A549 (cell line): ENCODE data around the gene PUS3.

Experiments used
- BHLHE40 ChIP-seq: IDR thresholded peaks from 2 replicates; pipeline ENCODE4 v1.6.1; 2012; ENCODE audit warnings: low read depth, low read length, inconsistent platforms
- CEBPB ChIP-seq, 2 experiments: fragments of >200 bp in 1 of 2; sonication (Bioruptor Twin) in 1 of 2; formaldehyde crosslinking in 1 of 2; IDR thresholded peaks; 2 replicates each; pipeline ENCODE4 v1.6.1; 2012 to 2016
- JUN ChIP-seq, 2 experiments: fragments of >200 bp; sonication (Bioruptor Twin); formaldehyde crosslinking; IDR thresholded peaks; 2 replicates in 1 of 2; 3 replicates in 1 of 2; pipeline ENCODE4 v1.6.1; 2016 to 2017
- JUNB ChIP-seq: fragments of >200 bp; sonication (Bioruptor Twin); formaldehyde crosslinking; IDR thresholded peaks from 2 replicates; pipeline ENCODE4 v1.6.1; 2016
- MAFK ChIP-seq: fragments of 450-650 bp; IDR thresholded peaks from 2 replicates; pipeline ENCODE4 v1.6.1; 2014; ENCODE audit not compliant: partially characterized antibody
- POLR2A ChIP-seq: IDR thresholded peaks from 2 replicates; pipeline ENCODE4 v1.6.1; 2012; ENCODE audit warnings: mild to moderate bottlenecking, low read length
- RAD21 ChIP-seq, 2 experiments: fragments of >200 bp in 1 of 2; sonication (Bioruptor Twin) in 1 of 2; formaldehyde crosslinking in 1 of 2; IDR thresholded peaks in 1 of 2; conservative IDR thresholded peaks in 1 of 2; 2 replicates in 1 of 2; 3 replicates in 1 of 2; pipeline ENCODE4 v1.6.1; 2012 to 2018; ENCODE audit warnings: inconsistent platforms in 1 of 2
- RCOR1 ChIP-seq: fragments of 150-350 bp; IDR thresholded peaks from 2 replicates; pipeline ENCODE4 v1.6.1; 2014; ENCODE audit warnings: antibody characterized with exemption, low read length, low read depth
- SREBF2 ChIP-seq: fragments of 450-650 bp; IDR thresholded peaks from 2 replicates; pipeline ENCODE4 v1.6.1; 2014; ENCODE audit warnings: mild to moderate bottlenecking, moderate library complexity
- TP53 ChIP-seq: fragments of 250-450 bp; sonication (Bioruptor Pico); IDR thresholded peaks from 2 replicates; pipeline ENCODE4 v1.5.0; 2021; ENCODE audit warnings: mild to moderate bottlenecking, moderate library complexity
- TF ChIP-seq, protein P1 (sequence below): fragments of 250-450 bp; sonication (Bioruptor Pico); IDR thresholded peaks from 2 replicates; pipeline ENCODE4 v1.5.0; 2021; ENCODE audit warnings: mild to moderate bottlenecking, moderate library complexity, borderline replicate concordance

DNA sequence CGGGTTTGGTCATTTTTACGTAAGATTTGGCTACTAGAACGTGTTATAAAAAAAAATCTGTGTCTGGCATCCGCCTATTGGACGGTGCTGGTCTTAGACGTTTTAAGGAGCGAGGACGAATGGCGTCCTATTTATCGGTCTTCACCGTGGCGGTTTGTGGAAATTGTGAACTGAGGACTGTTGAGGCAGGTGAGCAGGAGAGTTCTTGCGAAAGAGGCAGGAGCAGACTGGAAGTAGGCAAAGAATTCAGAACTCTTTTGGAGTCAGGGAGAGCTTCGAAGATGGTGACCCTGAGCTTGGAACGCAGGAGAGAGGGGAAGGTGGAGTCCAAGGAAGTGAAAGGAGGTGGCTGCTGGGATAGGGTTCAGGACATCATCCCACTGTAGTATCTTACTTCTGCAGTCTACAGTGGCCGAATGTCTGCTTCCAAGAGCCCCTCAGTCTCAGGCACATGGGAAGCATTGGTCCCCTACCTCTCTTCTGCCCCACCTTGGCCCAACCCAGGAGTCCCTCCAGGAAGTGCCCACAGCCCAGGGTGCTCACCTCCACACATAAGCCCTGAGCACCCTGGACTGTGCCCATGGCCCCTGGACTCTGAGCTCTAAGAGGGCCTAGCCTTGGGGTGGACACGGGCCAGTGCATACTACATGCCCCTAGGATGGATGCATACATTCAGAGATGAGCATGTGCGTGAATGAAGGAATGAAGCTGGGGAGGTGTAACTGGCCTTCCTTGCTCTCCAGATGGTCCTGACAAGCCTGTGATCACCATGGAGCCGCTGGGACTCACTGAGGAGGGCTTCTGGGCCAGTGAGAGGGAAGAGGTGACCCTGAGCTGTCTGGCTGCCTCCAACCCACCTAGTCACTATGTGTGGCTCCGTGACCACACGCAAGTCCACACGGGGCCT, 46.5 kb upstream of the PUS3 start:
- no peak for TF ChIP-seq POLR2A
- TF ChIP-seq MAFK, result no peak
- TF ChIP-seq RCOR1, result no peak
- no peak for TF ChIP-seq JUN (IDR thresholded peaks at IDR 0.05)
- no peak for TF ChIP-seq JUNB
- TF ChIP-seq CEBPB (IDR thresholded peaks at IDR 0.05), result no peak
- no peak for TF ChIP-seq TP53 (CRISPR knock-in tag)
- TF ChIP-seq SREBF2, result no peak
- no peak for TF ChIP-seq RAD21 (conservative IDR thresholded peaks at IDR 0.05 in 1 of 2, IDR thresholded peaks at IDR 0.05 in 1 of 2)
- TF ChIP-seq, protein P1, sequence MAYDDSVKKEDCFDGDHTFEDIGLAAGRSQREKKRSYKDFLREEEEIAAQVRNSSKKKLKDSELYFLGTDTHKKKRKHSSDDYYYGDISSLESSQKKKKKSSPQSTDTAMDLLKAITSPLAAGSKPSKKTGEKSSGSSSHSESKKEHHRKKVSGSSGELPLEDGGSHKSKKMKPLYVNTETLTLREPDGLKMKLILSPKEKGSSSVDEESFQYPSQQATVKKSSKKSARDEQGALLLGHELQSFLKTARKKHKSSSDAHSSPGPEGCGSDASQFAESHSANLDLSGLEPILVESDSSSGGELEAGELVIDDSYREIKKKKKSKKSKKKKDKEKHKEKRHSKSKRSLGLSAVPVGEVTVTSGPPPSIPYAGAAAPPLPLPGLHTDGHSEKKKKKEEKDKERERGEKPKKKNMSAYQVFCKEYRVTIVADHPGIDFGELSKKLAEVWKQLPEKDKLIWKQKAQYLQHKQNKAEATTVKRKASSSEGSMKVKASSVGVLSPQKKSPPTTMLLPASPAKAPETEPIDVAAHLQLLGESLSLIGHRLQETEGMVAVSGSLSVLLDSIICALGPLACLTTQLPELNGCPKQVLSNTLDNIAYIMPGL (CRISPR knock-in tag), result no peak
- TF ChIP-seq BHLHE40, result no peak
